Mesenchymal stem cell (in vitro differentiated cells and primary cell): Measurements from ENCODE around the gene ZFP62. TPM values are rescaled to one million over a fixed set of nuclear protein-coding genes. Genes with fewer than 3 reads are reported as not detected.

Experiments used
- small RNA-seq: library from polyadenylated mRNA; stranded (forward); fragments of <200 nt; extraction: miRNeasy Mini kit (QIAGEN cat#:217004); gene quantifications from one replicate; pipeline ENCODE3, GENCODE V24; 2013; ENCODE audit warnings: low read depth

Gene ZFP62

Small RNA genes lying within 50 kb of the gene (small RNA-seq; reads per million reads assigned to genes)
- gene RF00019, result not detected
